Osteoblast (primary cell): Measurements from ENCODE around the gene BIK. TPM values are rescaled to one million over a fixed set of nuclear protein-coding genes. Genes with fewer than 3 reads are reported as not detected.

Experiments
- DNase-seq: peaks from one replicate; pipeline ENCODE4 v3.0.0; 2011; ENCODE audit warnings: low spot score, mixed read lengths; ENCODE audit not compliant: insufficient read length; ENCODE audit errors: missing footprints
- H2AFZ ChIP-seq: 2 replicates; pipeline ENCODE4 v1.6.0; 2011; ENCODE audit warnings: mild to moderate bottlenecking, low read length
- H3K27ac ChIP-seq: 2 replicates; pipeline ENCODE4 v1.5.1; 2011; ENCODE audit warnings: mild to moderate bottlenecking, low read depth, low read length, moderate library complexity
- H3K27me3 ChIP-seq: 2 replicates; pipeline ENCODE4 v1.6.0; 2012; ENCODE audit warnings: mild to moderate bottlenecking, control low read depth, inconsistent platforms, low read length, moderate library complexity; ENCODE audit not compliant: insufficient read depth
- H3K36me3 ChIP-seq: 2 replicates; pipeline ENCODE4 v1.5.1; 2011; ENCODE audit warnings: mild to moderate bottlenecking, low read length, control low read depth, moderate library complexity; ENCODE audit not compliant: insufficient read depth
- H3K4me1 ChIP-seq: 2 replicates; pipeline ENCODE4 v1.5.1; 2011; ENCODE audit warnings: mild to moderate bottlenecking, low read length, control low read depth, moderate library complexity; ENCODE audit not compliant: insufficient read depth
- H3K4me2 ChIP-seq: 2 replicates; pipeline ENCODE4 v1.6.0; 2011; ENCODE audit warnings: mild to moderate bottlenecking, low read length; ENCODE audit not compliant: insufficient read depth
- H3K4me3 ChIP-seq: fragments of 200-600 bp; sonication (generic); 3 replicates; pipeline ENCODE4 v1.5.1; 2012; ENCODE audit warnings: mild to moderate bottlenecking, low read length, inconsistent platforms; ENCODE audit not compliant: insufficient read depth
- H3K79me2 ChIP-seq: 2 replicates; pipeline ENCODE4 v1.6.0; 2012; ENCODE audit warnings: mild to moderate bottlenecking, low read length, control low read depth, inconsistent platforms; ENCODE audit not compliant: insufficient read depth
- H3K9me3 ChIP-seq: 2 replicates; pipeline ENCODE4 v1.5.1; 2011; ENCODE audit warnings: low read depth, low read length, control low read depth
- H4K20me1 ChIP-seq: 2 replicates; pipeline ENCODE4 v1.6.0; 2012; ENCODE audit warnings: mild to moderate bottlenecking, low read length, control low read depth; ENCODE audit not compliant: insufficient read depth
- total RNA-seq: library from RNA; depleted of rRNA; stranded (reverse); fragments of >200 nt; gene quantifications from 2 replicates; pipeline ENCODE4 v1.2.3, GENCODE V29; 2012
- TF ChIP-seq, protein P1 (sequence below): IDR thresholded peaks from 2 replicates; pipeline ENCODE4 v1.5.1; 2011; ENCODE audit warnings: mild to moderate bottlenecking, low read depth, low read length, moderate library complexity; ENCODE audit errors: extremely low read depth

The BIK gene
- total RNA-seq, 1 donor, result not detected

- H3K27ac ChIP-seq, result no peak overlapping the region
- H3K4me2 ChIP-seq, result no peak overlapping the region
- DNase-seq, result peak; percentile 65
- H3K79me2 ChIP-seq, result no peaks in the 10 kb centered on the region
- no peaks in the 10 kb centered on the region for H3K9me3 ChIP-seq
- H4K20me1 ChIP-seq, result no peaks in the 10 kb centered on the region
- TF ChIP-seq, protein P1, sequence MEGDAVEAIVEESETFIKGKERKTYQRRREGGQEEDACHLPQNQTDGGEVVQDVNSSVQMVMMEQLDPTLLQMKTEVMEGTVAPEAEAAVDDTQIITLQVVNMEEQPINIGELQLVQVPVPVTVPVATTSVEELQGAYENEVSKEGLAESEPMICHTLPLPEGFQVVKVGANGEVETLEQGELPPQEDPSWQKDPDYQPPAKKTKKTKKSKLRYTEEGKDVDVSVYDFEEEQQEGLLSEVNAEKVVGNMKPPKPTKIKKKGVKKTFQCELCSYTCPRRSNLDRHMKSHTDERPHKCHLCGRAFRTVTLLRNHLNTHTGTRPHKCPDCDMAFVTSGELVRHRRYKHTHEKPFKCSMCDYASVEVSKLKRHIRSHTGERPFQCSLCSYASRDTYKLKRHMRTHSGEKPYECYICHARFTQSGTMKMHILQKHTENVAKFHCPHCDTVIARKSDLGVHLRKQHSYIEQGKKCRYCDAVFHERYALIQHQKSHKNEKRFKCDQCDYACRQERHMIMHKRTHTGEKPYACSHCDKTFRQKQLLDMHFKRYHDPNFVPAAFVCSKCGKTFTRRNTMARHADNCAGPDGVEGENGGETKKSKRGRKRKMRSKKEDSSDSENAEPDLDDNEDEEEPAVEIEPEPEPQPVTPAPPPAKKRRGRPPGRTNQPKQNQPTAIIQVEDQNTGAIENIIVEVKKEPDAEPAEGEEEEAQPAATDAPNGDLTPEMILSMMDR, result no peak
- peaks cover 9% of the 10 kb centered on the region for H3K4me1 ChIP-seq
- H3K36me3 ChIP-seq, result peaks cover 4% of the 10 kb centered on the region
- no peak overlapping the region for H2AFZ ChIP-seq
- H3K4me3 ChIP-seq, result no peak overlapping the region
- no peaks in the 10 kb centered on the region for H3K27me3 ChIP-seq
Measured at GRCh38 chr22:43127166-43127908, 16.8 kb downstream of the BIK start.

- Histone ChIP-seq H3K4me2 (no peak overlapping the region), H3K27me3 (no peaks in the 10 kb centered on the region), H3K4me3 (no peak overlapping the region), H3K79me2 (no peaks in the 10 kb centered on the region), H2AFZ (no peak overlapping the region), H4K20me1 (no peaks in the 10 kb centered on the region), H3K27ac (no peak overlapping the region), H3K9me3 (no peaks in the 10 kb centered on the region), H3K36me3 (peaks cover 10% of the 10 kb centered on the region), H3K4me1 (peaks cover 9% of the 10 kb centered on the region)
- TF ChIP-seq, protein P1, result no peak
- DNase-seq, result peak; percentile 50
Measured at GRCh38 chr22:43128116-43128515, 17.6 kb downstream of the BIK start.

- Histone ChIP-seq H3K4me2 (no peak overlapping the region), H3K4me1 (peaks cover 9% of the 10 kb centered on the region), H2AFZ (no peak overlapping the region), H3K27ac (no peak overlapping the region), H3K36me3 (peaks cover 10% of the 10 kb centered on the region), H3K4me3 (no peak overlapping the region), H4K20me1 (no peaks in the 10 kb centered on the region), H3K27me3 (no peaks in the 10 kb centered on the region), H3K9me3 (no peaks in the 10 kb centered on the region), H3K79me2 (no peaks in the 10 kb centered on the region)
- peak; percentile 52 for DNase-seq
- TF ChIP-seq, protein P1, result no peak
Measured at GRCh38 chr22:43128928-43129424, 18.4 kb downstream of the BIK start.
